HFFc6 (cell line): ENCODE results near the gene KRT3. TPM values are rescaled to one million over a fixed set of nuclear protein-coding genes. Genes with fewer than 3 reads are reported as not detected.

Source experiments
- DNase-seq: peaks from one replicate; pipeline ENCODE4 v3.0.0-alpha.2; 2018
- H3K27ac Mint-ChIP-seq: 2 replicates; pipeline ENCODE4 v1.8.0; 2020; ENCODE audit warnings: mild to moderate bottlenecking, mixed read lengths
- H3K27me3 Mint-ChIP-seq: 2 replicates; pipeline ENCODE4 v1.8.0; 2021; ENCODE audit warnings: mild to moderate bottlenecking, moderate library complexity, mixed read lengths; ENCODE audit not compliant: insufficient read depth
- H3K36me3 Mint-ChIP-seq: 2 replicates; pipeline ENCODE4 v1.8.0; 2021; ENCODE audit warnings: low read depth, mixed read lengths
- H3K4me1 Mint-ChIP-seq: 2 replicates; pipeline ENCODE4 v1.8.0; 2020; ENCODE audit warnings: low read depth, mixed read lengths
- H3K4me3 Mint-ChIP-seq: 2 replicates; pipeline ENCODE4 v1.8.0; 2020; ENCODE audit warnings: mild to moderate bottlenecking, moderate library complexity, mixed read lengths
- H3K9me3 Mint-ChIP-seq: 2 replicates; pipeline ENCODE4 v1.8.0; 2020; ENCODE audit warnings: mild to moderate bottlenecking, mixed read lengths
- total RNA-seq, 6 experiments: library from RNA; stranded (reverse); fragmentation: NEBNext Ultra II Directional; extraction: Animal tissue kit (Norgen Biotek cat#: 25700); gene quantifications; 2 replicates in 1 of 6; 3 replicates in 5 of 6; pipeline ENCODE4 v1.2.3, GENCODE V29; 2021
- TF ChIP-seq, protein P1 (sequence below): fragments of 200-600 bp; sonication (generic); IDR thresholded peaks from 2 replicates; pipeline ENCODE4 v1.5.0; 2021; ENCODE audit warnings: antibody characterized with exemption, mild to moderate bottlenecking

KRT3 gene
- total RNA-seq, 6 experiments from 2014 or later: not detected

GRCh38 chr12:52824741-52825410 lies 29.0 kb upstream of the KRT3 start:
- TF ChIP-seq, protein P1, sequence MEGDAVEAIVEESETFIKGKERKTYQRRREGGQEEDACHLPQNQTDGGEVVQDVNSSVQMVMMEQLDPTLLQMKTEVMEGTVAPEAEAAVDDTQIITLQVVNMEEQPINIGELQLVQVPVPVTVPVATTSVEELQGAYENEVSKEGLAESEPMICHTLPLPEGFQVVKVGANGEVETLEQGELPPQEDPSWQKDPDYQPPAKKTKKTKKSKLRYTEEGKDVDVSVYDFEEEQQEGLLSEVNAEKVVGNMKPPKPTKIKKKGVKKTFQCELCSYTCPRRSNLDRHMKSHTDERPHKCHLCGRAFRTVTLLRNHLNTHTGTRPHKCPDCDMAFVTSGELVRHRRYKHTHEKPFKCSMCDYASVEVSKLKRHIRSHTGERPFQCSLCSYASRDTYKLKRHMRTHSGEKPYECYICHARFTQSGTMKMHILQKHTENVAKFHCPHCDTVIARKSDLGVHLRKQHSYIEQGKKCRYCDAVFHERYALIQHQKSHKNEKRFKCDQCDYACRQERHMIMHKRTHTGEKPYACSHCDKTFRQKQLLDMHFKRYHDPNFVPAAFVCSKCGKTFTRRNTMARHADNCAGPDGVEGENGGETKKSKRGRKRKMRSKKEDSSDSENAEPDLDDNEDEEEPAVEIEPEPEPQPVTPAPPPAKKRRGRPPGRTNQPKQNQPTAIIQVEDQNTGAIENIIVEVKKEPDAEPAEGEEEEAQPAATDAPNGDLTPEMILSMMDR: no peak
- Mint-ChIP-seq H3K9me3 (no peaks in the 10 kb centered on the region), H3K4me1 (peaks cover 40% of the 10 kb centered on the region), H3K27me3 (peaks cover 12% of the 10 kb centered on the region), H3K4me3 (no peak overlapping the region), H3K36me3 (no peaks in the 10 kb centered on the region), H3K27ac (no peak overlapping the region)
- no peak for DNase-seq

- peaks cover 35% of the 10 kb centered on the region for H3K4me1 Mint-ChIP-seq
- no peaks in the 10 kb centered on the region for H3K36me3 Mint-ChIP-seq
- no peak for DNase-seq
- H3K27me3 Mint-ChIP-seq: peaks cover 15% of the 10 kb centered on the region
- H3K4me3 Mint-ChIP-seq: no peak overlapping the region
- H3K9me3 Mint-ChIP-seq: no peaks in the 10 kb centered on the region
- TF ChIP-seq, protein P1: no peak
- H3K27ac Mint-ChIP-seq: no peak overlapping the region
These were observed 28.0 kb upstream of the KRT3 start for GRCh38 chr12:52823761-52824450.

DNA sequence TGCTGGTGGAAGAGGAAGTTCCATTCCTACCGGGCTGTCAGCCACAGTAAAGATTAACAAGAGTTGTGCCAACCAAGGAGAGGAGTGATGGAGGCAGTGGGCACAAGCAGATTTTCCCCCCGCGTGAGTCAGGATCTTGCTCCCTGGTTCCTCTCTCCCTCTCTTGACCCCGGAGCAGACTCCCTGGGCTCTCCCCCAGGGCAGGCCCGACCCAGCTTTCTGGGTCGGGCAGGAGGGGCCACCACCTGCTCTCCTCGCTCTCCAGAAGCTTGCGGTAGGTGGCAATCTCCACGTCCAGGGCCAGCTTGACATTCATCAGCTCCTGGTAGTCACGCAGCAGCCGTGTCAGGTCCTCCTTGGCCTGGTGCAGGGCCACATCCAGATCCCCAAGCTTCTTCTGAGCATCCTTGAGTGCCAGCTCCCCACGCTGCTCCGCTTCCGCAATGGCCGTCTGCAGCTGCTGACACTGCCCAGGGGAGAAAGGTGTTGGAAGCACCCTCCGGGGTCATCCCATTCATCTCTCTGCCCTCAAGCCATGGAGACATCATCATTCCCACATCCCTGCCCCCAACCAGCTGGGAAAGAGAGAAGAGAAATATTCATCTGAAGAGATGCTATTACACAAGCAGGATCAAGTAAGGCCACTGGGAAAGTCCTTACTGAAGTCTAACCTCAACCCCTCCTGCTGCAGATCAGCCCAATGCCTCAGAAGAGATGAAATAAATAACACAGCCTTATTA lies 27.0 kb upstream of the KRT3 start:
- TF ChIP-seq, protein P1: no peak
- H3K27ac Mint-ChIP-seq: no peak overlapping the region
- peaks cover 23% of the 10 kb centered on the region for H3K27me3 Mint-ChIP-seq

GRCh38 chr12:52821826-52822660 lies 26.1 kb upstream of the KRT3 start:
- H3K9me3 Mint-ChIP-seq: no peaks in the 10 kb centered on the region
- TF ChIP-seq, protein P1: no peak
- H3K27ac Mint-ChIP-seq: no peak overlapping the region
- DNase-seq: peak; percentile 18
- peaks cover 32% of the 10 kb centered on the region for H3K27me3 Mint-ChIP-seq
- H3K4me1 Mint-ChIP-seq: peaks cover 18% of the 10 kb centered on the region
- H3K4me3 Mint-ChIP-seq: no peak overlapping the region
- no peaks in the 10 kb centered on the region for H3K36me3 Mint-ChIP-seq

More for the DNA sequence above, 27.0 kb upstream of the KRT3 start:
- Mint-ChIP-seq H3K4me3 (no peak overlapping the region), H3K4me1 (peaks cover 26% of the 10 kb centered on the region), H3K36me3 (no peaks in the 10 kb centered on the region), H3K9me3 (no peaks in the 10 kb centered on the region)
- DNase-seq: no peak

DNA sequence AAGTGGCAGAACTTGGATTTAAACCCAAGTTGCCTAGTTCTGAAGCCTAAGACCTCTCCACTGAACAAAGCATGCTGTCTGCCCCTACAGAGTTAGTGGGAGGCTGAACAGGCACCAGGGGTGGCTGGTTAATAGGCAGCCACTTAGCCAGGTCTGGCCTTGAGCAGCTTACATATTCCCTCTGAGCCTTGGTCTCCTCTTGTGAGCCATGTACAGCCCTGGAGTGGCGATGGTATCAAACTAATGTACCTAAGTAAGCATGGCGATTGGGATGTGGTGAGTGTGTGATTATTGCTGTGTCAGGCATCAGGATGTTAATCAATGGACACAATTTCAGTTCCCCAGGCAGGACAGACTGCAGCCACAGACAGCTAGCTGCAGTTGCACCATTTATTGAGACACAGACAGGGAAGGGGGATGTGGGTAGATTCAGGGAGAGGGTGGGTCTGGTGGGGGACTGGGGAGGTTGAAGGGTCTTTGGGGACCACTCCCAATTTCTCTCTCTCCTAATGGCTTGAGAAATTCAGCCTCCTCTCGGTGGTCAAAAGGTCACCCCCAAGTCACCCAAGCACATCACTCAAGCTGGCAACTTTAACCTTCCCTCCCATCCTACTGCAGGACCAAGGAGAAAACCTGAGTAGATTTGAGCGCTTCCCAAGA lies 25.3 kb upstream of the KRT3 start:
- H3K27ac Mint-ChIP-seq: no peak overlapping the region
- peaks cover 15% of the 10 kb centered on the region for H3K4me1 Mint-ChIP-seq
- H3K9me3 Mint-ChIP-seq: no peaks in the 10 kb centered on the region
- no peak for DNase-seq
- TF ChIP-seq, protein P1: no peak
- H3K27me3 Mint-ChIP-seq: peaks cover 32% of the 10 kb centered on the region
- no peak overlapping the region for H3K4me3 Mint-ChIP-seq
- no peaks in the 10 kb centered on the region for H3K36me3 Mint-ChIP-seq
